ENCODE results near the gene BTNL9.
"Not testable (repeated sequence)": the region's sequence is repeated elsewhere in the genome, so short reads cannot be mapped to it uniquely, and the experiment has no call there.

- TF ChIP-seq EZH2 (IDR thresholded peaks at IDR 0.05; ENCODE audit: borderline replicate concordance, low read length); CTCF (conservative IDR thresholded peaks at IDR 0.05 in 1 of 2, IDR thresholded peaks at IDR 0.05 in 1 of 2; ENCODE audit: extremely low read depth in 1 of 2, insufficient read depth in 1 of 2, low read depth in 1 of 2, low read length in 2 of 2): not testable (repeated sequence)
Measured at GRCh38 chr5:181104606-181105390, 64.7 kb downstream of the BTNL9 start.
